HT1080 (cell line): ENCODE results near the gene TRIP12. TPM values are rescaled to one million over a fixed set of nuclear protein-coding genes. Genes with fewer than 3 reads are reported as not detected.
A peak's percentile ranks its signal among the peaks of the same experiment; 100 is the strongest.
"Not testable (repeated sequence)": the region's sequence is repeated elsewhere in the genome, so short reads cannot be mapped to it uniquely, and the experiment has no call there.

Experiments used
- DNase-seq: peaks from one replicate; pipeline ENCODE4 v3.0.0-alpha.2; 2015; ENCODE audit warnings: low read depth
- total RNA-seq: library from RNA; depleted of rRNA; stranded (reverse); fragments of >200 nt; shearing (Covaris generic); gene quantifications from 2 replicates; pipeline ENCODE4 v1.2.3, GENCODE V29; 2014

Gene TRIP12
- total RNA-seq, 1 experiment from 2014 or later = 179 TPM

- no peak for DNase-seq
These were observed 142.2 kb downstream of the TRIP12 start for GRCh38 chr2:229779650-229780049.

GRCh38 chr2:229777716-229778115 is 144.1 kb downstream of the TRIP12 start:
- no peak for DNase-seq

GRCh38 chr2:229775614-229776313 is 146.0 kb downstream of the TRIP12 start:
- peak; percentile 23 for DNase-seq

GRCh38 chr2:229774237-229774636 is 147.6 kb downstream of the TRIP12 start:
- DNase-seq = no peak

- no peak for DNase-seq
These were observed 153.6 kb downstream of the TRIP12 start for GRCh38 chr2:229768235-229768634.

GRCh38 chr2:229765721-229766120 is 156.1 kb downstream of the TRIP12 start:
- no peak for DNase-seq

- no peak for DNase-seq
These were observed 160.1 kb downstream of the TRIP12 start for GRCh38 chr2:229761663-229762062.

GRCh38 chr2:229757462-229757861 is 164.3 kb downstream of the TRIP12 start:
- not testable (repeated sequence) for DNase-seq

- no peak for DNase-seq
These were observed 168.7 kb downstream of the TRIP12 start for GRCh38 chr2:229752970-229753729.

GRCh38 chr2:229749779-229750178 is 172.0 kb downstream of the TRIP12 start:
- DNase-seq = no peak

GRCh38 chr2:229748950-229749349 is 172.9 kb downstream of the TRIP12 start:
- no peak for DNase-seq

GRCh38 chr2:229742691-229743090 is 179.1 kb downstream of the TRIP12 start:
- DNase-seq = not testable (repeated sequence)

- no peak for DNase-seq
These were observed 181.5 kb downstream of the TRIP12 start for GRCh38 chr2:229740279-229740678.

GRCh38 chr2:229738024-229738625 is 183.7 kb downstream of the TRIP12 start:
- no peak for DNase-seq

GRCh38 chr2:229734410-229734809 is 187.4 kb downstream of the TRIP12 start:
- DNase-seq = no peak

GRCh38 chr2:229733611-229734245 is 188.1 kb downstream of the TRIP12 start:
- no peak for DNase-seq

GRCh38 chr2:229732897-229733296 is 188.9 kb downstream of the TRIP12 start:
- DNase-seq = no peak

GRCh38 chr2:229731916-229732315 is 189.9 kb downstream of the TRIP12 start:
- no peak for DNase-seq

- DNase-seq = no peak
These were observed 190.4 kb downstream of the TRIP12 start for GRCh38 chr2:229731363-229731762.

GRCh38 chr2:229728370-229728769 is 193.4 kb downstream of the TRIP12 start:
- peak; percentile 66 for DNase-seq

- DNase-seq = no peak
These were observed 195.2 kb downstream of the TRIP12 start for GRCh38 chr2:229726643-229727042.
